GM19035 (cell line): ENCODE data around the gene ZCCHC3.

ENCODE experiments used
- ATAC-seq: cut with Tn5 transposase; IDR thresholded peaks from one replicate; pipeline ENCODE4 v1.9.1; 2021; ENCODE audit not compliant: unreplicated experiment

The ZCCHC3 gene

DNA sequence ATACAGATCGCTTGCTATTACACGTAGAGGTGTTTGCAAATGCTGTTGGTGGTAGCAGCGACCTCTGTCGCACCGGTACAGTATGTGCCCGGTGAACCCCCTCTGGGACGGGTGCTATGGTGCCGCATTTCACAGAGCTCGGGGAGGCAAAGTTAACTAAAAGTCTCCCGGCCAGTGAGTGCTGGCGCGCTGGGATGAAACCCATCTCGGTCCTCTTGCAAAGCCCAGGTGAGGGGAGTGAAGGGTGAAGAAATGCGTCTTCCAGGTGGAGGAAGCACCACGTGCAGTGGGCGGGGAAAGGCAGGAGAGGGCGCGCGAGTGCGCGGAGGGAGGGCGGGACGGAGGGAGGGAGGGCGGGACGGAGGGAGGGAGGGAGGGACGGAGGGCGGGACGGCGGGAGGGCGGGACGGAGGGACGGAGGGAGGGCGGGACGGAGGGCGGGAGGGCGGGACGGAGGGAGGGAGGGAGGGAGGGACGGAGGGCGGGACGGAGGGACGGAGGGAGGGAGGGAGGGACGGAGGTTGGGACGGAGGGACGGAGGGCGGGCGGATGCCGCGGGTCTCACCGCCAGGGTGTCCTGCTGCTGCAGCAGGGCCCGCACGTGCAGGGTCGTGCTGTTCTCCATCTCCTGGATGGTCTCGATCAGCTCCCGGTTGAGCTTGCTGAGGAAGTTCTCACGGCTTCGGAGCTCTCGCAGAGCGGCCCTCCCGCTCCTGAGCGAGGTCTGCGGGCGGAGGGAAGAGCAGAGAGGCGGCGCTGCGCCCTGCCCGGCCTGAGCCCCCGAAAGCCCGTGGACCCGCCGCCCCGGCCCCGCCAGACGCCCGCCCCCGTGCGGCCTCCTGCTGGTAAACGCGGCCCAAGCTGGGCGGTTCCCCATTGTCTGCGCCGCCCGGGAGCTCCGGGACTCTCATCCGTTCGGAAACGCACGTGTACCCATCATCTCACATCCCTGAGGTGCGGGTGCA is 18.5 kb upstream of the ZCCHC3 start:
- ATAC-seq, result no peak

DNA sequence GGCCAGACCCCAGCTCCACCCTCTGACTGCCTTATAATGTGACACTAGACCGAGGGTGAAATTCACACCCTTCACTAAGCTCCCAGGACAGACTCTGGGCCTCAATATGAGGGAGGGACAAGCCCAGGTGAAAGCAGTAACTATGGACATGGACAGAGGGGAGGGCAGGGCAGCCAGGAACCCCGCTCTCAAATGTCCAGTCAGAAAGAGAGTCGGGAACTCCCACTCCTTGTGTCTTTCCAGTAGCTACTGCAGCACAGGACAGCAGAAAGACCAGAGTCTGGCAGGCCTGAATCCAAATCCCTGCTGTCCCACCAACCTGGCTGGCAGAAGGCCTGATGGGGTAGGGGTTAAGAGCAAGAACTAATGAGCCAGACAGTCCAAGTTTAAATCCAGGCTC is 13.2 kb upstream of the ZCCHC3 start:
- ATAC-seq, result no peak

DNA sequence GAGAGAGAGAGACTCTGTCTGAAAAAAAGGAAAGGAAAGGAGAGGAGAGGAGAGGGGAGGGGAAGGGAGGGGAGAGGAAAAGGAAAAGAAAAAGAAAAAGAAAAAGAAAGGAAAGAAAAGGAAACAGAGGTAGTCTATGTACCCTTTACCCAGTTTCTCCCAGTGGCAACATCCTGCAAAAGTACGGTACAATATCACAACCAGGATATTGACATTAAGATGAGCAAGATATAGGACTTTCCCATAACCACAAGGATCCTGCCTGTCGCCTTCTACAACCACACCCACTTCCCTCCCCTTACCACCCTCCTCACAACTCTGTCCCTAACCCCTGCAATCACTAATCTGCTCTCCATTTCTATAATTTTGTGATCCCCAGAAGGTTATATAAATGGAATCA is 10.9 kb upstream of the ZCCHC3 start:
- no peak for ATAC-seq

DNA sequence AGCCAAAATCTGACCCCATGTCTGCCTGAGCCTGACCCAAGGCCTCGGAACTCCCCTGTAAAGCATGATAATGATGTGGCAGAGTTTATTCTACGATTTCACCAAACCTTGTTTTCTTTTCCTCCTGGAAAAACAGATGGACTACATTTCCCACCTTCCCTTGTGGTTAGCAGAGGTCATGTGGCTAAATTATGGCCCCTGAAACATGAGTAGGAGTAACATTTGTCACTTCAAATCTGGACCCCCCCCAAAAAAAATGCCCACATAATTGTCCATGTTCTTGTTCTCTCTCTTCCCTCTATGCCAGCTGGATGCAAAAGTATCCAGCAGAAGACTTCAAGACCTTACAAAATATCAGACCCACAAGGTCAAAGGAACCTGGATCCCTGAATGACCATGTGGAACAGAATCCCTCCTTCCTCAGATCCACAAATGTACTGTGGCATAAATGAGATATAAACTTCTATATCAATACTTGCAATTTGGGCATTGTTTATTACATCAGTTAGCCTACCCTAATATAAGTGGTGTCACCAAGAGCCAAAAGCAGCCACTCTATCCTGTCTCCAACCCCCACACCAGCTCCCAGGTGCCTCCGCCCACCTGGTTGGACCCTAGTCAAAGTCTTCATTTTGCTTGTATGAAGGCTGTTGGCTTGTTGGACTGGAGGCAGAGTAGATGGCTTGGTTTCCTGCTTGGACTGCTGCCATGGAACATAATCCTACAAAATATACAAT is 8.2 kb upstream of the ZCCHC3 start:
- no peak for ATAC-seq

DNA sequence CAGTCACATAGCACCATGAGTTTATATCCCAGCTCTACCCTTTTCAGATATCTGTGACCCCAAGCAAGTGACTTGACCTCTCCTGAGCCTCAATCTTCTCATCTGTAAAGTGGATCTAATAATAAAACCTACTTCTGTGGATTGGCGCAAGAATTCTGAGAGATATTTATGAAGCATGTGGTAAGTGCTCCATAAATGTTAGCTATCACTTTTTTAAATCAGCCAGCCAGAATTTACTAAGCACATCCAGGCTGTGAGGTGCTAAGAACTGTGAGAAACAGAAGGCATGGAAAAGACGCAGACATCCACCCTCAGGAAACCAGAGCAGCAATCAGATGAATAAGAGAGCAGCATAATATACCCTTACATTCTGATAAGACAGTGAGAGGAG is 7.7 kb upstream of the ZCCHC3 start:
- ATAC-seq, result no peak

DNA sequence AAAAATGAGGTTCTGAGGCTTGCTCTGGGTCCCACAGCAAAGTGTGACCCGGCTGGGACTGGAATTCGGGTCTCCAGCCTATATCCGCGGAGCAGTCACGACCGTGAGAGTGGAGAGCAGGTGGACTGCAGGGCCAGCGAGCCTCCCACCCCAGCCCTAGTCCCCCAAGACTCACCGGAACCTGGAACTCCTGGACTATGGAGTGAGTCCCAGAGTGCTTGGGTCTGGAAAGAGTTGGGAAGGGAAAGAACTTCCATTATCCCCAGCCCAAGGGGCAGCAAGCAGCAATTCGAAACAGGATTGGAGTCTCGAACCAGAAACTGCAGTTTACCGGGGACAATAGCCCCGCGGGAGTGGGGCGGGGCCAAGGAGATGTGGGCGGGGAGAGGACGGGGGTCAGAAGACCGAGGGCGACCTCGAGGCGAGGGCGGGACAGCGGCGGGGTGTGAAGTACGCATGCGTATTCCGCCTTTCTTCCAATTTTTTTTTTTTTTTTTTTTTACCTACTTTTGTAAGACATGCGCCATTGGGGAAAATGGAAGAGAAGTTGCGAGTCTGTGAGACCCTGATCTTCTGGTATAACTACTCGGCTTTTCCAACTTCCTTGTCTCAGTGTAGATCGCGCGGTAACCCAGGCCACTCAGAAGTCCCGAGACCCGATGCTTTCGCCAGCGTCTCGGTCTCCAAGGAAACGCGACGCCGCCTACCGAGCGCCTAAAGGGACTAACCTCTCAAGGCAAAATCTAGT is 7.1 kb upstream of the ZCCHC3 start, which contains the start of gene C20orf96:
C20orf96 (minus strand) TSS at position 667 of the 748 bp plus-strand sequence; CDS start at position 527, 140 bp downstream.
- ATAC-seq, result peak; percentile 83

DNA sequence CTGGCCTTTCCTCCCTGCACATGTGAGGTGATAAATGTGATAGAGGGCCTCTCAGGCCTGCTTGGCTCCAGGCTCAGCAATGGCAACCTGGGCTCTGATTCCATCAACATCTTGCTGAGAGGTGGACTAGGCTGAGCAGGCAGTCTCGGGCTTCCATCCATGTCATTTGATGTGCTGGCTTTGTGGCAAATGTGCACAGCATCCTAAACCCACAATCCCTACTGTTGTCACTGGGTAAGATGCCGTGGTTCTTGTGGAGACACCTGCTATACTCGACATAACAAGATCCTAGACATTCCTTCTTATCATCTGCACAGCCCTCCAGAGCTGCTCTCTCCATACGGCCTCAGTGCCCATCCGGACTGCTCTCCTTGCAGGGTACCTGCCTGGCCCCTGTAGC is 2.8 kb upstream of the ZCCHC3 start:
- ATAC-seq, result no peak

DNA sequence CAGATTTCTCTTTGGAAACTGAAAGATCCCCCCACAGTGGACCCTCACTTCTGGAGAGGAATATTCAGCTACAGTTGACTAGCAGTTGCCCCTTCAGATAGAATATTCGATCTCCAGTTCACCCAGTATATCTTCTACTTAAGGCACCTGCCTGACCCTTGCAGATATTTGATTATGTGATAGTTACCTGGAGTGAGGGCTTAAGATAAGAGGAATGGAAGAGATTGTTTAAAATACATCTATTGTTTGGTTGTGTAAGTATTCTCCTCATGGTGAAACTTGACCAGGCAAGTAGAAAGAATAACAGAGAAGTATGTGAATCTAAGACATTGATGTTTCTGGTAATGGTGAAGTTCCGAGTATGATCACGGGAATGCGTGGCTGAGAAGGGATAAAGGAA is 1.6 kb upstream of the ZCCHC3 start:
- no peak for ATAC-seq

DNA sequence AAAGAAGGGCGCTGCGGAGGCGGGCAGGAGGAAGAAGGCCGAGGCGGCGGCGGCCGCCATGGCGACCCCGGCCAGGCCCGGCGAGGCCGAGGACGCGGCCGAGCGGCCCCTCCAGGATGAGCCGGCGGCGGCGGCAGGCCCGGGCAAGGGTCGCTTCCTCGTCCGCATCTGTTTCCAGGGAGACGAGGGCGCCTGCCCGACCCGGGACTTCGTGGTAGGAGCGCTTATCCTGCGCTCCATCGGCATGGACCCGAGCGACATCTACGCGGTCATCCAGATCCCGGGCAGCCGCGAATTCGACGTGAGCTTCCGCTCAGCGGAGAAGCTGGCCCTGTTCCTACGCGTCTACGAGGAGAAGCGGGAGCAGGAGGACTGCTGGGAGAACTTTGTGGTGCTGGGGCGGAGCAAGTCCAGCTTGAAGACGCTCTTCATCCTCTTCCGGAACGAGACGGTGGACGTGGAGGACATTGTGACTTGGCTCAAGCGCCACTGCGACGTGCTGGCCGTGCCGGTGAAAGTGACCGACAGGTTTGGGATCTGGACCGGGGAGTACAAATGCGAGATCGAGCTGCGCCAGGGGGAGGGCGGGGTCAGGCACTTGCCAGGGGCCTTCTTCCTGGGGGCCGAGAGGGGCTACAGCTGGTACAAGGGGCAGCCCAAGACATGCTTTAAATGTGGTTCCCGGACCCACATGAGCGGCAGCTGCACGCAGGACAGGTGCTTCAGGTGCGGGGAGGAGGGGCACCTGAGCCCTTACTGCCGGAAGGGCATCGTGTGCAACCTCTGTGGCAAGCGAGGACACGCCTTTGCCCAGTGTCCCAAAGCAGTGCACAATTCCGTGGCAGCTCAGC is 780 bp downstream of the ZCCHC3 start:
- ATAC-seq, result peak; percentile 28

DNA sequence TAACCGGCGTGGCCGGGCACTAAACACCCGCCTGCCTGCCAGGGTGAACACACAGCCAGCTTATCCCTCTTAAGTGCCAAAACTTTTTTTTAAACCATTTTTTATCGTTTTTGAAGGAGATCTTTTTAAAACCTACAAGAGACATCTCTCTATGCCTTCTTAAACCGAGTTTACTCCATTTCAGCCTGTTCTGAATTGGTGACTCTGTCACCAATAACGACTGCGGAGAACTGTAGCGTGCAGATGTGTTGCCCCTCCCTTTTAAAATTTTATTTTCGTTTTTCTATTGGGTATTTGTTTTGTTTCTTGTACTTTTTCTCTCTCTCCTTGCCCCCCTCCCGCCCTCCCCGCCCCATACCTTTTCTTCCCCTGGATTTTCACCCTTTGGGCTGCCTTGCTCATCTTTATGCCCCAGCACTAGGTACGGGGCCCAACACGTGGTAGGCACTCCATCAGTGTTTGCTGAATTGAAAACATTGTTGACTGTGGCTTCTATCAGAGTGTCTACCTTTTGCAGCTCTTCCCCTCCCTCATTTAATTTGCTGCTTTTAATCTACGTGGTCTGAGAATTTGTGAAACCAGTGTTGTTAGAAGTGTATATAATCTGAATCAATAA is 1.5 kb downstream of the ZCCHC3 start:
- ATAC-seq, result no peak

DNA sequence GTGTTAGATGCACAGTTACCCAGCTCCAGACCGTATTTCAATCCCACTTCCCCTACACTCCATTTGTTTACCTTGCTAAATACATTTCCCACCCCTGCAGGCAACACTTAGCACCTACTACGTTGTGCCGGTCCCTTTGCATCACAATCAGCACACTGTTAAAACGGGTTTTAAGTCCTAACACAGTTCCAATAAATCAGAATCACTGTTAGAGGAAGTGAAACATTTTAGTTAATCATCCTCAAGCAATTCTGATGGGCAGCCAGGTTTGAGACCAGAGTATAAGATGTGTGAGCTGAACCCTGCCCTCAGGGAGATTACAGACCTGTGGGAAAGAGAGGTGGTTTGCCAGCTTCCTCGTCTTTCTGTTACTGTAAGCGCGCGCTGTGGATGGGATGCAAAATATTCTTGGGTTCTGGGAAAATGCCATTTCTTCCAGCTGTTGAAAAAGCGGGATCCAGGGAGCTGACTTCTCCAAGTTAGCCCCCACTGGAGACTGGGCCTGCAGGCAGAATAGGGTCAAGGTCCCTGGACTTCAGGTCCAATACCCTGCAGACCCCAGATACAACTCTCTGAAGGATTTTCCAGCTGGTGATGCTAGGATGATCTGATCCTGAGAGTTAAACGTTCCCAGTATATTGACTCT is 3.1 kb downstream of the ZCCHC3 start:
- ATAC-seq, result no peak

DNA sequence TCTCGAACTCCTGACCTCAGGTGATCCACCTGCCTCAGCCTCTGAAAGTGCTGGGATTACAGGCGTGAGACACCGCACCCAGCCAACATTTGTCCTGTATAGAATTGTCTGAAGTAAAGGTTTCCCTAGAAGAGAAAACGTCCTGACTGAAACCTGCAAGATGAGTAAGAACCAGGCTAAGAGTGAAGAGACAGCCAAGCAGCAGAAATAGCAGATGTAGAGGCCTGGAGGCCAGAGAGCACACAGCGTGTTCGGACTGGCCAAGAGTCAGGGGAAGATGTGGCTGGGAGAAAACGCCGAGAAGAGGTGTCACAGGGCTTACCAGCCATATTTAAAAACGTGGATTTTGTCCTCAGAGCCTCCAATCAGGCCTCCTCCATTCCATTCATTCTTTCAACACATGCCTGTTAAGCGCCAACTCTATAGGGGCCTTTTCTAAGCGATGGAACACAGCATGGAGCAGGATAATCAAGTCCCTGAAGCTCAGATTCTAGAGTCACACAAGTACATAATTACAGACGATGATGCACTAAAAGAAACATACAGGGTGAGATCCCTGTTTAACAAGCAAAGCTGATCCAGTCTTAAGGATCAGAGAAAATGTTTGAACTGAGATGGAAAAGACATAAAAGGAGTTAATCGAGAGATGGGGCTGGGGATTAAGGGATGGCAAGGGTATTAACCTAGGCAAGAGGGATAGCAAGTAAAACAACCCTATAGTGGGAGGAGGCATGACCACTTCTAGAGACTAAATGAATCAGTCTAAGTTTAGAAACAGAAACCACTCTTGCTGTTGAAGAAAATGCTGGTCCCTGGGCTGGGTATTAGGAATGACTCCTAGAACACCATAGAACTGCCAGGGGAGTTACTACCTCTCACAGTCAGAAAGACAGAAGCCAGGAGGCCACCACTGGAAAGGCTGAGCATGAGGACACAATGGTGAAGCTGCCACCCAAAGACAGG is 4.8 kb downstream of the ZCCHC3 start:
- ATAC-seq, result no peak

DNA sequence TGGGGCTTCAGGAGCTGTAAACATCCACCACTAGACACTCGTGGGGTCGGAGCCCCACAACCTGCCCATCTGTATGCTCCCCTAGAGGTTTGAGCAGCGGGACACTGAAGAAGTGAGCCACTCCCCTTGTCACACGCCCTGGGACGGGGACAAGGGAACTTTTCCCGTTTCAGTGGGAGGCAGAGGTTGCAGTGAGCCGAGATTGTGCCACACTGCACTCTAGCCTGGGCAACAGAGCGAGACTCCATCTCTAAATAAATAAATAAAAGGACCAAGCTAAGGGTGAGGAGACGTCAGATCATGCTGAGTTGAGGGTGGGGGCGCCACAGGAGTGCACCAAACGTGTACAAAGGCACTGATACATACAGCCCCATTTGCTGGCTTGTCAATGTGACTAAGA is 8.4 kb downstream of the ZCCHC3 start:
- ATAC-seq, result no peak

DNA sequence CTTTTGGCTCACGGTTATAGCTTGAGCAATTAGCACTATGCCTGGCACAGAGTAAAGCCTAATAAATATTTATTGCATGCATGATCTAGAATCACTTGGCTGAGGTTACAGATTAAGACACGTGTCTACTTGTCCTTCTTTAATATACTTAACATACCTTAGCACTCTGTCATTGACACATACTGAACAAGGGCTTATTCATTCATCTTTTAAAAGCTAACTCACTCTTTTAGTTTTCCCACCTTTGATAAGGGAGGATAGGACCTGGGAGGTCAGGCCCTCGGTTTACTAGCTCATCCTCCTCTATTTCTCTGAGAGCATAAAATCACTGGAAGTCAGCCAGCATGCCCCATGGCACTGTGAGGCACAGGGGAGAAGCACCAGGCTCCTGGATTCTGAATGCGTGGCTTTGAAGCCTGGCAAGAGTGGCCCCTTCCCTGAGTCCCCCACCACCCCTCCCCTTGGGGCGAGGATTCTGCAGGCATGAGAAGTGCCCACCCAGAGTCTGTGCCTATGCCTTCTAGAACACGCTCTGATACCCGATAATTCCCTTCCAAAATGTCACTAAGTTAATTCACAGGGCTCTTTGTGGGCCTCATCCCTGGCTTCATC is 11.2 kb downstream of the ZCCHC3 start:
- no peak for ATAC-seq

DNA sequence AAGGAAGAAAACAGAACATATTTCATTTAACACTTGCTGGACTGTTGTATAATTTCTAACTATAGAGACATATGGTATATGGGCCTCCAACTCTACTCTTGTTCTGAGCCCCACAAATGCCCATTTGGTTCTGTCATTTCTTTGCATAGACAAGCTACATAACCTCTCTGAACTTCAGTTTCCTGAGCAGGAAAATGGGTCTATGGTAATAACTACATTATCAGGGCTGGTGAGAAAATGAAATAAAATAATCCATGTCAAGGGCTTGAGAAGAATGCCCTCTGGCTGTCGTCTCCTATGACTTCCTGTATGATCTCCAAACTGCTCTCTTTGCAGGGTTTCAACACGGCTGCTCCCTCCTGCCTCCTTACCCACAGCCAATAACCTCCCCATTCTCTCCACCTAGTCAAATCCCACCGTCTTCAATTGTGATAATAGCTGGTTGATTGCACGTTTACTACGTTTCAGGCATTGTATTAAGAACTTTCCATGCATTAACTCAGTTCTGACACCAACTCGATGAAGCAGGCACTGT is 12.0 kb downstream of the ZCCHC3 start:
- ATAC-seq, result no peak

DNA sequence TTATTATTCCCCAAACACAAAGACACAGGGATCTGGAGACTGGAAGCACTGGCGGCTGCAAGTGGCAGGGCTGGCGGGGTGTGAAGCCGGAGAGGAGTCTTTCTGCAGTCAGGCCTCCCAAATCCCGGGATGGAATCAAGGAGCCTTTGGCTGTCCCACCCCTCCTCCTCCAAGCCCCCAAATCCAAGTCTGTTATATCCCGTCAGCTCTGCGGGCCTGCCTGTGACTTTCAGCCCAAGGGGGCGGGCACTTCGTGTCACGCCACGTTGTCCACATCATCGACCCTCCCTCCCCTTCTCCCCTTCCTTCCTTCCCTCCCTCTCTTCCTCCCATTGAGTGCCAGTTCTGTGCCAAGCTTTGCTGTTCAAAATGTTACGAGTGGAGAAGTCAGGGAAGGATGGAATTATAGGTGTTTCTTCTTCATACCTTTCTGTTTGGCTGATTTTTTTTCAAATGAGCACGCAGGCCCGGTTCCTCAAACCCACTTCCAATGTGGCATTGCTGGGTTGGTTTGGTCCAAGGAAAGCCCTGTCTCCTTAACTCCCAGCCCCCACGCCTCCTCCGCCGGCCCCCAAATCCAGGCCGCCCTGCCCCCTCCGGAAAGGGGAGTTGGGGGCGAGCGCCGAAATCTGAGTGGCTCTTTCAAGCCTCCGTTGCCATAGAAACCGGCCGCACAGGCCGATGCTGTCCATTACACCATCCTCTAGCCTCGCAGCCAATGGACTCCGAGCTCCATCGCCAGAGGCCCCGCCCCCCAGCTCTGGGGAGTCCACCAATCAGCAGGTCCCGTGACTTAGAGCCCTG is 12.7 kb downstream of the ZCCHC3 start:
- ATAC-seq, result peak; percentile 90

DNA sequence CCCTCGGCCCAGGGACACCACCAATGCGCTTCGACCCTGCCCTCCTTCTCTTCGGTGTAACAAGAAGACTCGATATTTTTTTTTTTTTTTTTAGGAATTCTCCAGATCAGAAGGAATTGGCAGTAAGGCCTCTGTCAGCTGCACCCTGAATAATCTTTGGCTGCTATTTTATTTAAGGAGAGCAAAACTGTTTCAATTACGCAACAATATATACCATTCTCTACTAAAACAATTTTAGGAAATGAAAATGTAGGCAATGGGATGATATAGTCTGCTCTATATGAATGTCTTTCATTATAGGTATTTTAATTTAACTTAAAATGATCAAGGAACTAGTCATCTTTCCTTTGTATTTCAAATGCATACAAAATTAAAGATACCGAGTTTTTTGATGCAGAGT is 13.3 kb downstream of the ZCCHC3 start:
- ATAC-seq, result no peak
